ENCODE results near the gene SYNGR3. TPM values are rescaled to one million over a fixed set of nuclear protein-coding genes. Genes with fewer than 3 reads are reported as not detected.

The SYNGR3 gene
- total RNA-seq, 1 donor from 2014 or later, result 6.0 TPM

GRCh38 chr16:1985466-1986150 lies 4.2 kb upstream of the SYNGR3 start:
- H3K4me2 ChIP-seq (ENCODE audit: low read length), result peak overlapping the region; percentile 91
- Mint-ChIP-seq H3K9me3 (ENCODE audit: unreplicated experiment) (no peaks in the 10 kb centered on the region), H3K4me1 (ENCODE audit: low read depth, unreplicated experiment) (peaks cover 2% of the 10 kb centered on the region), H3K36me3 (ENCODE audit: low read depth, unreplicated experiment) (peaks cover 2% of the 10 kb centered on the region), H3K4me3 (ENCODE audit: unreplicated experiment) (peak overlapping the region; percentile 86), H3K27ac (ENCODE audit: unreplicated experiment) (no peak overlapping the region), H3K27me3 (ENCODE audit: low read depth, unreplicated experiment) (peaks cover 26% of the 10 kb centered on the region)
- no peak overlapping the region for H2AFZ ChIP-seq (ENCODE audit: low read depth, low read length)
- no peak for TF ChIP-seq CTCF (IDR thresholded peaks at IDR 0.05; ENCODE audit: insufficient read depth, low read depth, low read length)
- TF ChIP-seq EZH2 (IDR thresholded peaks at IDR 0.05; ENCODE audit: insufficient read depth, low read length), result no peak
- H3K4me1 ChIP-seq (ENCODE audit: insufficient read depth, low read length), result peaks cover 17% of the 10 kb centered on the region
- FAIRE-seq (no peak), DNase-seq (ENCODE audit: low read depth) (no peak)
- no peaks in the 10 kb centered on the region for H3K9me3 ChIP-seq (ENCODE audit: insufficient read depth, low read depth, low read length)
- H3K79me2 ChIP-seq (ENCODE audit: insufficient read depth, low read length), result peaks cover 16% of the 10 kb centered on the region
- H3K27me3 ChIP-seq (ENCODE audit: insufficient read depth, low read length), result peaks cover 36% of the 10 kb centered on the region
- peaks cover 5% of the 10 kb centered on the region for H3K36me3 ChIP-seq (ENCODE audit: insufficient read depth, low read length)
- no peak overlapping the region for H3K4me3 ChIP-seq (ENCODE audit: insufficient read depth, low read depth, low read length)
- no peak overlapping the region for H3K9ac ChIP-seq (ENCODE audit: low read length)
- H3K27ac ChIP-seq (ENCODE audit: low read depth, low read length), result no peak overlapping the region
- peaks cover 35% of the 10 kb centered on the region for H4K20me1 ChIP-seq (ENCODE audit: insufficient read depth, low read length)

GRCh38 chr16:1987198-1987597 lies 2.6 kb upstream of the SYNGR3 start:
- FAIRE-seq, result no peak

More at GRCh38 chr16:1987198-1987597, 2.6 kb upstream of the SYNGR3 start:
- Histone ChIP-seq H3K4me2 (ENCODE audit: low read length) (no peak overlapping the region), H3K9me3 (ENCODE audit: insufficient read depth, low read depth, low read length) (no peaks in the 10 kb centered on the region), H3K4me3 (ENCODE audit: insufficient read depth, low read depth, low read length) (no peak overlapping the region), H3K27me3 (ENCODE audit: insufficient read depth, low read length) (peaks cover 34% of the 10 kb centered on the region), H3K9ac (ENCODE audit: low read length) (no peak overlapping the region), H3K27ac (ENCODE audit: low read depth, low read length) (no peak overlapping the region), H3K79me2 (ENCODE audit: insufficient read depth, low read length) (peaks cover 16% of the 10 kb centered on the region), H3K36me3 (ENCODE audit: insufficient read depth, low read length) (peaks cover 5% of the 10 kb centered on the region), H3K4me1 (ENCODE audit: insufficient read depth, low read length) (peaks cover 28% of the 10 kb centered on the region), H4K20me1 (ENCODE audit: insufficient read depth, low read length) (peaks cover 21% of the 10 kb centered on the region), H2AFZ (ENCODE audit: low read depth, low read length) (no peak overlapping the region)
- Mint-ChIP-seq H3K36me3 (ENCODE audit: low read depth, unreplicated experiment) (peaks cover 2% of the 10 kb centered on the region), H3K4me1 (ENCODE audit: low read depth, unreplicated experiment) (peaks cover 2% of the 10 kb centered on the region), H3K9me3 (ENCODE audit: unreplicated experiment) (no peaks in the 10 kb centered on the region), H3K4me3 (ENCODE audit: unreplicated experiment) (no peak overlapping the region), H3K27me3 (ENCODE audit: low read depth, unreplicated experiment) (peaks cover 26% of the 10 kb centered on the region), H3K27ac (ENCODE audit: unreplicated experiment) (no peak overlapping the region)
- TF ChIP-seq CTCF (IDR thresholded peaks at IDR 0.05; ENCODE audit: insufficient read depth, low read depth, low read length) (no peak), EZH2 (IDR thresholded peaks at IDR 0.05; ENCODE audit: insufficient read depth, low read length) (no peak)
- DNase-seq (ENCODE audit: low read depth), result no peak
